ENCODE measurements around the gene CTXN1. TPM values are rescaled to one million over a fixed set of nuclear protein-coding genes. Genes with fewer than 3 reads are reported as not detected.
"Not testable (repeated sequence)": the region's sequence is repeated elsewhere in the genome, so short reads cannot be mapped to it uniquely, and the experiment has no call there.

The CTXN1 gene
- total RNA-seq, 2 experiments from 2014 or later = 0.43 TPM; not detected in 1

GRCh38 chr19:7965259-7965841, 39.4 kb upstream of the CTXN1 start:
- intact Hi-C loops (cut with micrococcal nuclease) = no loop called here
- Mint-ChIP-seq H3K27me3 (ENCODE audit: low read depth) (no peaks in the 10 kb centered on the region), H3K36me3 (ENCODE audit: low read depth) (peaks cover 28% of the 10 kb centered on the region), H3K4me1 (ENCODE audit: low read depth) (no peaks in the 10 kb centered on the region), H3K9me3 (no peaks in the 10 kb centered on the region), H3K27ac (peak overlapping the region; percentile 37), H3K4me3 (no peak overlapping the region)
- DNase-seq = no peak
- CTCF ChIA-PET = interaction anchor here (0.7 kb wide), 1 partner anchor 742 kb away, joined by 3 read pairs; no protein-coding TSS in a partner anchor

GRCh38 chr19:7963566-7963965, 37.6 kb upstream of the CTXN1 start:
- intact Hi-C loops (cut with micrococcal nuclease) = no loop called here
- Mint-ChIP-seq H3K27ac (no peak overlapping the region), H3K27me3 (ENCODE audit: low read depth) (no peaks in the 10 kb centered on the region), H3K4me1 (ENCODE audit: low read depth) (no peaks in the 10 kb centered on the region), H3K4me3 (no peak overlapping the region), H3K9me3 (no peaks in the 10 kb centered on the region), H3K36me3 (ENCODE audit: low read depth) (peaks cover 24% of the 10 kb centered on the region)
- CTCF ChIA-PET = interaction anchor here (0.6 kb wide), 1 partner anchor 140 kb away, joined by 3 read pairs; no protein-coding TSS in a partner anchor
- DNase-seq = no peak

GRCh38 chr19:7962644-7963268, 36.8 kb upstream of the CTXN1 start:
- CTCF ChIA-PET = no interaction called here
- H3K36me3 Mint-ChIP-seq (ENCODE audit: low read depth) = peaks cover 20% of the 10 kb centered on the region

GRCh38 chr19:7961920-7962626, 36.1 kb upstream of the CTXN1 start:
- H3K36me3 Mint-ChIP-seq (ENCODE audit: low read depth) = peaks cover 15% of the 10 kb centered on the region
- no peaks in the 10 kb centered on the region for H3K27me3 Mint-ChIP-seq (ENCODE audit: low read depth)
- CTCF ChIA-PET = no interaction called here
- no peak overlapping the region for H3K4me3 Mint-ChIP-seq
- H3K27ac Mint-ChIP-seq = no peak overlapping the region
- intact Hi-C loops (cut with micrococcal nuclease) = no loop called here
- H3K9me3 Mint-ChIP-seq = no peaks in the 10 kb centered on the region
- H3K4me1 Mint-ChIP-seq (ENCODE audit: low read depth) = no peaks in the 10 kb centered on the region
- no peak for DNase-seq

More at GRCh38 chr19:7962644-7963268, 36.8 kb upstream of the CTXN1 start:
- H3K9me3 Mint-ChIP-seq = no peaks in the 10 kb centered on the region
- H3K4me3 Mint-ChIP-seq = no peak overlapping the region
- DNase-seq = no peak
- intact Hi-C loops (cut with micrococcal nuclease) = no loop called here
- H3K27ac Mint-ChIP-seq = no peak overlapping the region
- no peaks in the 10 kb centered on the region for H3K4me1 Mint-ChIP-seq (ENCODE audit: low read depth)
- no peaks in the 10 kb centered on the region for H3K27me3 Mint-ChIP-seq (ENCODE audit: low read depth)

GRCh38 chr19:7961082-7961481, 35.1 kb upstream of the CTXN1 start:
- H3K9me3 Mint-ChIP-seq; H3K4me1 Mint-ChIP-seq (ENCODE audit: low read depth); CTCF ChIA-PET; DNase-seq; H3K27ac Mint-ChIP-seq; H3K4me3 Mint-ChIP-seq; H3K27me3 Mint-ChIP-seq (ENCODE audit: low read depth); intact Hi-C loops (cut with micrococcal nuclease): not testable (repeated sequence)
- H3K36me3 Mint-ChIP-seq (ENCODE audit: low read depth) = peaks cover 12% of the 10 kb centered on the region

- Mint-ChIP-seq H3K9me3 (no peaks in the 10 kb centered on the region), H3K4me1 (ENCODE audit: low read depth) (no peaks in the 10 kb centered on the region), H3K27ac (no peak overlapping the region), H3K27me3 (ENCODE audit: low read depth) (no peaks in the 10 kb centered on the region), H3K36me3 (ENCODE audit: low read depth) (peaks cover 8% of the 10 kb centered on the region), H3K4me3 (no peak overlapping the region)
- CTCF ChIA-PET = interaction anchor here (0.9 to 1.6 kb wide), 3 partner anchors 12 to 15 kb away, joined by 3 to 4 read pairs (median 4); no protein-coding TSS in a partner anchor
- DNase-seq = no peak
- intact Hi-C loops (cut with micrococcal nuclease) = no loop called here
Measured at GRCh38 chr19:7959211-7959610, 33.3 kb upstream of the CTXN1 start.

GRCh38 chr19:7955696-7956095, 29.8 kb upstream of the CTXN1 start:
- CTCF ChIA-PET = interaction anchor here (0.6 kb wide), 1 partner anchor 86 kb away, joined by 3 read pairs; no protein-coding TSS in a partner anchor
- Mint-ChIP-seq H3K36me3 (ENCODE audit: low read depth) (no peaks in the 10 kb centered on the region), H3K4me3 (no peak overlapping the region), H3K9me3 (no peaks in the 10 kb centered on the region), H3K27ac (no peak overlapping the region), H3K4me1 (ENCODE audit: low read depth) (no peaks in the 10 kb centered on the region), H3K27me3 (ENCODE audit: low read depth) (no peaks in the 10 kb centered on the region)
- DNase-seq = no peak
- intact Hi-C loops (cut with micrococcal nuclease) = no loop called here

GRCh38 chr19:7953576-7953975, 27.6 kb upstream of the CTXN1 start:
- peaks cover 2% of the 10 kb centered on the region for H3K36me3 Mint-ChIP-seq (ENCODE audit: low read depth)
- no peaks in the 10 kb centered on the region for H3K27me3 Mint-ChIP-seq (ENCODE audit: low read depth)
- no peak overlapping the region for H3K4me3 Mint-ChIP-seq
- CTCF ChIA-PET = interaction anchor here (0.7 kb wide), 1 partner anchor 166 kb away, joined by 3 read pairs; no protein-coding TSS in a partner anchor
- H3K27ac Mint-ChIP-seq = no peak overlapping the region
- intact Hi-C loops (cut with micrococcal nuclease) = no loop called here
- DNase-seq = no peak
- no peaks in the 10 kb centered on the region for H3K9me3 Mint-ChIP-seq
- H3K4me1 Mint-ChIP-seq (ENCODE audit: low read depth) = no peaks in the 10 kb centered on the region

- Mint-ChIP-seq H3K4me1 (ENCODE audit: low read depth) (no peaks in the 10 kb centered on the region), H3K4me3 (no peak overlapping the region), H3K27ac (no peak overlapping the region), H3K36me3 (ENCODE audit: low read depth) (peaks cover 2% of the 10 kb centered on the region), H3K9me3 (no peaks in the 10 kb centered on the region), H3K27me3 (ENCODE audit: low read depth) (no peaks in the 10 kb centered on the region)
- intact Hi-C loops (cut with micrococcal nuclease) = no loop called here
- DNase-seq = no peak
- CTCF ChIA-PET = interaction anchor here (1.0 kb wide), 1 partner anchor 9 kb away, joined by 4 read pairs; no protein-coding TSS in a partner anchor
Measured at GRCh38 chr19:7953060-7953459, 27.1 kb upstream of the CTXN1 start.

GRCh38 chr19:7947939-7948338, 22.0 kb upstream of the CTXN1 start:
- Mint-ChIP-seq H3K27ac (no peak overlapping the region), H3K4me1 (ENCODE audit: low read depth) (peaks cover 14% of the 10 kb centered on the region), H3K27me3 (ENCODE audit: low read depth) (no peaks in the 10 kb centered on the region), H3K9me3 (no peaks in the 10 kb centered on the region), H3K4me3 (no peak overlapping the region), H3K36me3 (ENCODE audit: low read depth) (peaks cover 4% of the 10 kb centered on the region)
- CTCF ChIA-PET = interaction anchor here (1.4 kb wide), 1 partner anchor 22 kb away, joined by 4 read pairs; no protein-coding TSS in a partner anchor
- intact Hi-C loops (cut with micrococcal nuclease) = no loop called here
- no peak for DNase-seq

- peaks cover 11% of the 10 kb centered on the region for H3K36me3 Mint-ChIP-seq (ENCODE audit: low read depth)
- no peaks in the 10 kb centered on the region for H3K9me3 Mint-ChIP-seq
- H3K4me1 Mint-ChIP-seq (ENCODE audit: low read depth) = peaks cover 37% of the 10 kb centered on the region
- CTCF ChIA-PET = interaction anchor here (0.6 to 2.5 kb wide), 28 partner anchors 8 to 321 kb away, joined by 3 to 18 read pairs (median 4); partner anchors contain the start of genes ELAVL1, MAP2K7, PET100 and SNAPC2
- peak; percentile 96 for DNase-seq
- H3K27me3 Mint-ChIP-seq (ENCODE audit: low read depth) = no peaks in the 10 kb centered on the region
- intact Hi-C loops (cut with micrococcal nuclease) = loop anchor here (1.0 to 5.0 kb wide), 4 partner anchors 58 to 309 kb away; partner anchors contain the start of gene CCL25
- H3K27ac Mint-ChIP-seq = peak overlapping the region; percentile 94
- peak overlapping the region; percentile 95 for H3K4me3 Mint-ChIP-seq
Measured at GRCh38 chr19:7944177-7944761, 18.3 kb upstream of the CTXN1 start.

Data from activated naive CD4-positive, alpha-beta T cell treated with anti-CD3 and anti-CD28 coated beads for 36 hours (primary cell).